GM18505 (cell line): ENCODE measurements around the gene TRDN.

Experiments used
- ATAC-seq: cut with Tn5 transposase; IDR thresholded peaks from one replicate; pipeline ENCODE4 v1.9.1; 2021; ENCODE audit not compliant: unreplicated experiment
- POLR2A ChIP-seq: IDR thresholded peaks from 4 replicates; pipeline ENCODE4 v1.6.1; 2011; ENCODE audit warnings: borderline replicate concordance; ENCODE audit not compliant: insufficient read depth, insufficient read length; ENCODE audit errors: extremely low read depth

Gene TRDN

GRCh38 chr6:123648020-123648580 is 11.3 kb upstream of the TRDN start:
- TF ChIP-seq POLR2A: no peak
- no peak for ATAC-seq

- ATAC-seq: no peak
- TF ChIP-seq POLR2A: no peak
These were observed 4.7 kb upstream of the TRDN start for GRCh38 chr6:123641497-123641896.

- no peak for ATAC-seq
- no peak for TF ChIP-seq POLR2A
These were observed 3.9 kb upstream of the TRDN start for GRCh38 chr6:123640567-123641187.

- TF ChIP-seq POLR2A: no peak
- ATAC-seq: no peak
These were observed 2.1 kb upstream of the TRDN start for GRCh38 chr6:123638865-123639264.

GRCh38 chr6:123636282-123636681 is 468 bp downstream of the TRDN start:
- ATAC-seq: no peak
- no peak for TF ChIP-seq POLR2A

- ATAC-seq: no peak
- no peak for TF ChIP-seq POLR2A
These were observed 1.2 kb downstream of the TRDN start for GRCh38 chr6:123635567-123635966.

GRCh38 chr6:123635144-123635543 is 1.6 kb downstream of the TRDN start:
- ATAC-seq: no peak
- no peak for TF ChIP-seq POLR2A

- no peak for TF ChIP-seq POLR2A
- no peak for ATAC-seq
These were observed 4.1 kb downstream of the TRDN start for GRCh38 chr6:123632641-123633040.

- ATAC-seq: no peak
- TF ChIP-seq POLR2A: no peak
These were observed 7.3 kb downstream of the TRDN start for GRCh38 chr6:123629258-123629941.

- TF ChIP-seq POLR2A: no peak
- no peak for ATAC-seq
These were observed 11.1 kb downstream of the TRDN start for GRCh38 chr6:123625696-123626095.

GRCh38 chr6:123622780-123623179 is 14.0 kb downstream of the TRDN start:
- no peak for TF ChIP-seq POLR2A
- no peak for ATAC-seq

- no peak for ATAC-seq
- no peak for TF ChIP-seq POLR2A
These were observed 17.6 kb downstream of the TRDN start for GRCh38 chr6:123619156-123619555.

- TF ChIP-seq POLR2A: no peak
- no peak for ATAC-seq
These were observed 19.8 kb downstream of the TRDN start for GRCh38 chr6:123616942-123617341.

GRCh38 chr6:123616016-123616415 is 20.7 kb downstream of the TRDN start:
- ATAC-seq: no peak
- TF ChIP-seq POLR2A: no peak
